HG02759 (cell line): Measurements from ENCODE around the gene DDX49.
"Not testable (repeated sequence)": the region's sequence is repeated elsewhere in the genome, so short reads cannot be mapped to it uniquely, and the experiment has no call there.

Source experiments
- ATAC-seq: cut with Tn5 transposase; IDR thresholded peaks from one replicate; pipeline ENCODE4 v1.9.1; 2021; ENCODE audit warnings: mild to moderate bottlenecking, moderate library complexity; ENCODE audit not compliant: unreplicated experiment

The DDX49 gene

GRCh38 chr19:18910801-18911436 is 8.6 kb upstream of the DDX49 start:
- ATAC-seq: no peak

- no peak for ATAC-seq
These were observed 6.6 kb upstream of the DDX49 start for GRCh38 chr19:18912933-18913332.

- ATAC-seq: no peak
These were observed 6.0 kb upstream of the DDX49 start for GRCh38 chr19:18913466-18913865.

- ATAC-seq: no peak
These were observed 3.9 kb upstream of the DDX49 start for GRCh38 chr19:18915639-18916038.

- not testable (repeated sequence) for ATAC-seq
These were observed 1.9 kb upstream of the DDX49 start for GRCh38 chr19:18917593-18917992.

- no peak for ATAC-seq
These were observed 342 bp downstream of the DDX49 start for GRCh38 chr19:18919900-18920214.

- ATAC-seq: no peak
These were observed 885 bp downstream of the DDX49 start for GRCh38 chr19:18920400-18920799.

- no peak for ATAC-seq
These were observed 2.1 kb downstream of the DDX49 start for GRCh38 chr19:18921593-18921992.

- no peak for ATAC-seq
These were observed 2.9 kb downstream of the DDX49 start for GRCh38 chr19:18922228-18922985.

- ATAC-seq: no peak
These were observed 5.2 kb downstream of the DDX49 start for GRCh38 chr19:18924684-18925213.

GRCh38 chr19:18928018-18928805 is 8.7 kb downstream of the DDX49 start:
- no peak for ATAC-seq

GRCh38 chr19:18929311-18929710 is 9.8 kb downstream of the DDX49 start:
- no peak for ATAC-seq

- ATAC-seq: no peak
These were observed 12.0 kb downstream of the DDX49 start for GRCh38 chr19:18931316-18932162.

GRCh38 chr19:18932216-18932841 is 12.8 kb downstream of the DDX49 start:
- ATAC-seq: peak; percentile 58

- no peak for ATAC-seq
These were observed 13.8 kb downstream of the DDX49 start for GRCh38 chr19:18933297-18933696.

- ATAC-seq: no peak
These were observed 19.6 kb downstream of the DDX49 start for GRCh38 chr19:18939163-18939562.

GRCh38 chr19:18939922-18940768 is 20.6 kb downstream of the DDX49 start:
- no peak for ATAC-seq

GRCh38 chr19:18940769-18941627 is 21.5 kb downstream of the DDX49 start, which contains the start of gene HOMER3:
HOMER3 (minus strand) TSS chr19:18941217; CDS start chr19:18938982, 2,235 bp downstream.
- ATAC-seq: no peak
